ENCODE measurements around the gene FLYWCH1.
"Not testable (repeated sequence)": the region's sequence is repeated elsewhere in the genome, so short reads cannot be mapped to it uniquely, and the experiment has no call there.

Gene FLYWCH1

DNA sequence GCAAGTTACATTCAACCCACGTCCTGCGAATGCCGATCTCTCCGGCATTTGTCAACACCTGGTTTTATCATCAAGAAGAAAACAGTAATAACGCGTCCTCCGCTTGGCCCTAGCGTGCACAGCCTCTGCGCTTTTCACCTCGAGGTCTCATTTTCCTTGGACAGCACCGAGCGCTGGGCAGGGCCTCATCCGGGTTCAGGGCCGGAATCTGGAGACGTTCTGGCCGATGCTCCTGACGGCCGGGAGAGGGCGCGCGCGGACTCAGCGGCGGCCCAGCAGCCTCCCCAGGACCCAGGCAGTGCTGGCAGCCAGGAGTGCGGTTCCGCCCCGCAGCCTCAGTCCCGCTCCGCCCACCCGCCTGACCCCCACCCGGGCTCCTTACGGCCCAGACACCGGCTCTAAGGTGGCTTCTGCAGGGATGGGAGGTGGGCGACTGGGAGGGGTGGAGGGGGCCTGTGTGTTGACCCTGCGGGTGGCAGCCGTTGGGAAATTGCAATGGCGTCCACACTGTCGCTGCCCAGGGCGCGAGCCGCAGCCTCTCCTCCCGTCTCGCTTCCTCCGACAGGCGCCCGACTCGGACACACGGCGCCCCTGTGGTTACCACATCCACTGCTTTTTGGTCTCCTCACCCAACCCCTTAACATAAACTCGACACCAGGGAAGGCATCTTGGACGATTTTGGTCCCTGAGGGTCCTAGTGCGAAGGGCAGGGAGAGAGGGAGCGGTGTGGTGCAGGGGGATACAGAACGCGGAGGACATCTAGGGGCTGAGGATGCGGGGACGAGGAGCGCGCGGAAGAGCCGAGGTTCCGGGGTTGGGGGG is 7.4 kb upstream of the FLYWCH1 start:
- H3K9ac ChIP-seq (ENCODE audit: insufficient read length): peak overlapping the region; percentile 68
- H3K36me3 ChIP-seq (ENCODE audit: insufficient read depth, low read length): no peaks in the 10 kb centered on the region
- peak overlapping the region; percentile 96 for H3K4me3 ChIP-seq
- peak overlapping the region; percentile 37; the same call in 1 of the 2 replicates for H3K27ac ChIP-seq
- DNase-seq (ENCODE audit: low read depth, low spot score): no peak
- no peaks in the 10 kb centered on the region for H3K9me3 ChIP-seq (ENCODE audit: low read depth, low read length)
- TF ChIP-seq EZH2 (IDR thresholded peaks at IDR 0.05) (no peak), POLR2AphosphoS5 (IDR thresholded peaks at IDR 0.05; ENCODE audit: borderline replicate concordance, low read depth, low read length) (peak; percentile 30; the same call in 1 of the 2 replicates), FOXP2 (optimal IDR thresholded peaks at IDR 0.05; ENCODE audit: control extremely low read depth, extremely low read length, insufficient read depth) (no peak)

DNA sequence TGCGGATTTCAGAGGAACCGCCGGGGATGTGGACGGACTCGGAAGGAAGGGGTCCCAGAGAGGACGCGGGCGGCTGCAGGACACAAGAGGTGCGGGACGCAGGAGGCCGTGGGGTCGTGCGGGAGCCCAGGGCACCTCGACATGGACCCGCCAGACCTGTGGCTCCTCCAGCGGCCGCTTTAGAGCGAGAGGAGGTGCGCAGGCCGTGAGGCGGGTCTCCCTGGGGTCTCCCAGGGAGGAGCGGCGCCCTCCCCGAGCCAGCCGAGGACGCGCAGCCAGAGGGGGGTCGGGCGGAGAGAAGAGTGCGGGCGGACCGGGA is 6.8 kb upstream of the FLYWCH1 start:
- Histone ChIP-seq H3K9ac (ENCODE audit: insufficient read length) (peak overlapping the region; percentile 68), H3K36me3 (ENCODE audit: insufficient read depth, low read length) (no peaks in the 10 kb centered on the region), H3K9me3 (ENCODE audit: low read depth, low read length) (no peaks in the 10 kb centered on the region), H3K4me3 (peak overlapping the region; percentile 96), H3K27ac (no peak overlapping the region)
- no peak for TF ChIP-seq FOXP2 (optimal IDR thresholded peaks at IDR 0.05; ENCODE audit: control extremely low read depth, extremely low read length, insufficient read depth)
- no peak for TF ChIP-seq EZH2 (IDR thresholded peaks at IDR 0.05)
- no peak for TF ChIP-seq POLR2AphosphoS5 (IDR thresholded peaks at IDR 0.05; ENCODE audit: borderline replicate concordance, low read depth, low read length)
- no peak for DNase-seq (ENCODE audit: low read depth, low spot score)

DNA sequence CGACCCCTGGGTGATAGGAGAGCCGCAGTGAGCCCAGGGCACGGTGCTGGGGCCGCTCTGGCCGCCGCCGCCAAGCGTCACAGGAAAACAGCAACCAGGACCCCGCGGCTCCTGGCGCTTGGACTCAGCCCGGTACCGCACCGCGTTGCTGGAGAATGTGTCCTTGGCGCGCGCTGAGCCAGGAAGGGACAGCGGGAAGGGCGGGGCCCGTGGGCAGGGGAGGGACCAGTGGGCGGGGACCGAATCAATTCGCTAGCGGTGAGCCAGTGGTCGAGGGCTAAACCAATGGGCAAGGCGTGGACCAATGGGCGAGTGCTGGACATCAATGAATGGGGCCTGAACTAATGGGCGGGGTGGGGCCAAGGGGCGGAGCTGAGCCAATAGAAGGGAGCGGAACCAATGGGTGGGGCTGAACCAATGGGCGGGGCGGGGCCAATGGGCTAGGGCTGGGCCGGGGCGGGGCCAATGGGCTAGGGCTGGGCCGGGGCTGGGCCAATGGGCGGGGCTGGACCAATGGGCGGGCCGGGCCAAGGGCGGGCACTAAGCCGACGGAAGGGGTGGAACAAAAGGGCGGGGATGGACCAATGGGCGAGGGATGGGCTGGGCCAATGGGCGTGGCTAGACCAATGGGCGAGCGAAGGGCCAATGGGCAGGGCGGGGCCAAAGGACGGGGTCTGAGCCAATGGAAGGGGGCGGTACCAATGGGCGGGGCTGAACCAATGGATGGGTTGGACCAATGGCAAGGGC is 6.3 kb upstream of the FLYWCH1 start:
- no peaks in the 10 kb centered on the region for H3K36me3 ChIP-seq (ENCODE audit: insufficient read depth, low read length)
- H3K9me3 ChIP-seq (ENCODE audit: low read depth, low read length): no peaks in the 10 kb centered on the region
- no peak overlapping the region for H3K27ac ChIP-seq
- peak; percentile 84 for DNase-seq (ENCODE audit: low read depth, low spot score)
- peak overlapping the region; percentile 96 for H3K4me3 ChIP-seq
- no peak for TF ChIP-seq EZH2 (IDR thresholded peaks at IDR 0.05)
- TF ChIP-seq FOXP2 (optimal IDR thresholded peaks at IDR 0.05; ENCODE audit: control extremely low read depth, extremely low read length, insufficient read depth): no peak
- peak; percentile 96 for TF ChIP-seq POLR2AphosphoS5 (IDR thresholded peaks at IDR 0.05; ENCODE audit: borderline replicate concordance, low read depth, low read length)
- H3K9ac ChIP-seq (ENCODE audit: insufficient read length): peak overlapping the region; percentile 68

DNA sequence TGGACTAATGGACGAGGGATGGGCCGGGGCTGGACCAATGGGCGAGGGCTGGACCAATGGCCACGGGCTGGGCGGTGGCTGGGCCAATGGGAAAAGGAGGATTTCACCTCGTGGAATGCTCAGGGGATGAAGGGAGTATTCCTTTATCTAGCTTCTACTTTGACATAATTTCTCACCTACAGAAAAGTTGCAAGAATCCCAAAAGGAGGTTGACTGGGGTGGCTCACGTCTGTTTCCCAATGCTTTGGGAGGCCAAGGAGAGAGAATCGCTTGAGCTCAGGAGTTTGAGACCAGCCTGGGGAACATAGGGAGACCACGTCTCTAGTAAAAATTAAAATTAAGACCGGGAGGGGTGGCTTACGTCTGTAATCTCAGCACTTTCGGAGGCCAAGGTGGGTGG is 5.7 kb upstream of the FLYWCH1 start:
- H3K9ac ChIP-seq (ENCODE audit: insufficient read length): no peak overlapping the region
- no peak for DNase-seq (ENCODE audit: low read depth, low spot score)
- no peaks in the 10 kb centered on the region for H3K9me3 ChIP-seq (ENCODE audit: low read depth, low read length)
- H3K4me3 ChIP-seq: peak overlapping the region; percentile 56
- no peak overlapping the region for H3K27ac ChIP-seq
- no peaks in the 10 kb centered on the region for H3K36me3 ChIP-seq (ENCODE audit: insufficient read depth, low read length)
- TF ChIP-seq FOXP2 (optimal IDR thresholded peaks at IDR 0.05; ENCODE audit: control extremely low read depth, extremely low read length, insufficient read depth): no peak

DNA sequence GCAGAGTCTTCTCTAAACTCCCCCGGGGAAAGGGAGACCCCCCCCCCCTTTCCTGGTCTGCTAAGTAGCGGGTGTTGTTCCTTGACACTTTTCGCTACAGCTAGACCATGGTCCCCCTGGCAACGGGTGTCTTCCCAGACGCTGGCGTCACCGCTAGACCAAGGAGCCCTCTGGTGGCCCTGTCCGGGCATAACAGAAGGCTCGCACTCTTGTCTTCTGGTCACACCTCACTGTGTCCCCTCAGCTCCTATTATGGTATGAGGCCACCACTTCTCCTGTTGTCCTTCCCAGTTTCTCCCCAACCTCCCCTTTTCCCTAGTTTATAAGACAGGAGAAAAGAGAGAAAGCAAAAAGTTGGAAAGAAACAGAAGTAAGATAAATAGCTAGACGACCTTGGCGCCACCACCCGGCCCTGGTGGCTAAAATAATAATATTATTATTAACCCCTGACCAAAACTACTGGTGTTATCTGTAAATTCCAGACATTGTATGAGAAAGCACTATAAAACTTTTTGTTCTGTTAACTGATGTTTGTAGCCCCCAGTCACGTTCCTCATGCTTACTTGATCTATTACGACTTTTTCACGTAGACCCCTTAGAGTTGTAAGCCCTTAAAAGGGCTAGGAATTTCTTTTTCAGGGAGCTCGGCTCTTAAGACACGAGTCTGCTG is 4.5 kb upstream of the FLYWCH1 start:
- DNase-seq (ENCODE audit: low read depth, low spot score); H3K9me3 ChIP-seq (ENCODE audit: low read depth, low read length); H3K9ac ChIP-seq (ENCODE audit: insufficient read length); H3K36me3 ChIP-seq (ENCODE audit: insufficient read depth, low read length); H3K4me3 ChIP-seq; H3K27ac ChIP-seq: not testable (repeated sequence)

DNA sequence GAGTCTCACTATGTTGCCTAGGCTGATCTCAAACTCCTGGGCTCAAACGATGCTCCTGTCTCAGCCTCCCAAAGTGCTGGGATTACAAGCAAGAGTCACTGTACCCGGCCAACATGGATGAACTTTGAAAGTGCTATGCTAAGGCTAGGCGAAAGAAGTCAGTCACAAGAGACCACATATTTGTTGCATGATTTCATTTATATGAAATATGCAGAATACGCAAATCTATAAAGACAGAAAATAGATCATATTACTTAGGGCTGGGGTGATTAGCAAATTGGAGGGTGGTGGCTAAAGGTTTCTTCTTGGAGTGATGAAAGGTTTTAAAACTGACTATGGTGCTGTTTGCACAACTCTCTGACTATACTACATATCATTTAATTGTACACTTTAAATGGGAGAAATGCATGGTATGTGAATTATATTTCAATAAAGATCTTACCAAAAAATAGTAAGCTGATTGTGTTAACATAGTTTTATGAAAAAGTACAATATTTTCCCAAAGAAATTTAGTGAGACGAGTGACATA is 1.2 kb upstream of the FLYWCH1 start:
- Histone ChIP-seq H3K27ac (no peak overlapping the region), H3K4me3 (no peak overlapping the region), H3K9me3 (ENCODE audit: low read depth, low read length) (no peaks in the 10 kb centered on the region), H3K9ac (ENCODE audit: insufficient read length) (no peak overlapping the region), H3K36me3 (ENCODE audit: insufficient read depth, low read length) (peaks cover 5% of the 10 kb centered on the region; the same call in 1 of the 2 replicates)
- TF ChIP-seq EZH2 (IDR thresholded peaks at IDR 0.05) (no peak), POLR2AphosphoS5 (IDR thresholded peaks at IDR 0.05; ENCODE audit: borderline replicate concordance, low read depth, low read length) (no peak), FOXP2 (optimal IDR thresholded peaks at IDR 0.05; ENCODE audit: control extremely low read depth, extremely low read length, insufficient read depth) (no peak)
- DNase-seq (ENCODE audit: low read depth, low spot score): no peak

DNA sequence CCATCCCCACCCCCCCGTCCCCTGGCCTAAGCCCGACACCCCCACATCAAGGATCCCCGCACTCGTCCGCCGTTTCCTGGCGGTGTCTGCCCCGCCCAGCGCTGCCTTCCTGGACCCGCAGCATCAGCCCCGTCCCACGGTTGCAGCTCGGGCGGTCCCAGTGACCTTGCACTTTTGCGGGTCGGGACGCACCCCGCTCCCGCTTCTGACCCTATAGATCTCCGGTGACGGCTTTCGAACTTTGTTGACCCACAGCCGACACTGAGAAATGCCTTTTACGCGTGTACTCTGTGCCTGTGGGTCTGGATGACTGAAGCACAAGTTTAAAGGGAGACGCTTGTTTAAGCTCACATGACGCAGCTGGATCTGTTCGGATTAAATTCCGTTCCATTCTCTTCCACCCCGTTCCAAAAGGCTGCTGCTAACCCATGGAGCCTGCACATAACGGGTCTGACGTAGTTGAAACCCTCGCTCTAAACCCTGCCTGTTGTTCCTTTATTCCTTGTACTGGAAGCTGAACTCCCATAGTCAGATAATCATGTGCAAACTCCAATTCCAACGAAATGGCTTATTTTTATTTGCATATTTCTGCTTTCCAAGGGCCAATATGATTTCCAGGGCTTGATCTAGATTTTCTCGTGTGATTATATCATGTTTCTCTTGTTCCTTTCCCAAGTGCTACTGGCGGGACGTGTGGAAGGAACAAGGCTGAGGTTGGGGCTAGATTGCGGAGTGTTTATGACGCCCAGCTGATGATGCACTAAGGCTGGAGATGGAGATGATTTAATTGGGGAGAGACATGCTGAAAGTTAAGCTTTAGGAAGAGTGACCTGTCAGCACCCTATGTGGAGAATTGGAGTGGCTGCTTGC is 834 bp downstream of the FLYWCH1 start:
- Histone ChIP-seq H3K27ac (no peak overlapping the region), H3K9me3 (ENCODE audit: low read depth, low read length) (no peaks in the 10 kb centered on the region)

More for the DNA sequence above, 834 bp downstream of the FLYWCH1 start:
- Histone ChIP-seq H3K4me3 (peak overlapping the region; percentile 99), H3K36me3 (ENCODE audit: insufficient read depth, low read length) (peaks cover 5% of the 10 kb centered on the region; the same call in 1 of the 2 replicates), H3K9ac (ENCODE audit: insufficient read length) (peak overlapping the region; percentile 85)
- DNase-seq (ENCODE audit: low read depth, low spot score): no peak
- no peak for TF ChIP-seq POLR2AphosphoS5 (IDR thresholded peaks at IDR 0.05; ENCODE audit: borderline replicate concordance, low read depth, low read length)
- no peak for TF ChIP-seq EZH2 (IDR thresholded peaks at IDR 0.05)
- TF ChIP-seq FOXP2 (optimal IDR thresholded peaks at IDR 0.05; ENCODE audit: control extremely low read depth, extremely low read length, insufficient read depth): no peak
